ENCODE results near the gene ADGRL3.

The ADGRL3 gene

DNA sequence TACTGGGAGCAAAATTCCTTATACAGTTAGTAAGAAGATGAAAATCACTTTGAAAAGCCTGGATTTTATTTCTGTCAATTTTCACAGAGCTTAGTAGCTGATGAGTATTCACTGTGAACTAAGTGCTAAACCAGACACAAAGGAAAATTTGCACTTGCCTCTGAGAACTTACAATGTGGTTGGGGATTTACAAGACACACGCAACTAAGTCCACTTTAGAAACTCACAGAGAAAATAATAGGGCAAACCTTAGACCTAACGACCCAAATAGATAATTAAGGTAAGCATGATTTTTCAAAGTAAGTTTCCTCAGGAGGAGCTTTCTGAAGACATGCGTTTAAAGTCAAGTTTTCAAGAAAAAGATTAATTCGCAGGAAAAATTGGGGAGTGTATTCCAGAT lies 708.9 kb downstream of the ADGRL3 start:
- TF ChIP-seq, protein P1, sequence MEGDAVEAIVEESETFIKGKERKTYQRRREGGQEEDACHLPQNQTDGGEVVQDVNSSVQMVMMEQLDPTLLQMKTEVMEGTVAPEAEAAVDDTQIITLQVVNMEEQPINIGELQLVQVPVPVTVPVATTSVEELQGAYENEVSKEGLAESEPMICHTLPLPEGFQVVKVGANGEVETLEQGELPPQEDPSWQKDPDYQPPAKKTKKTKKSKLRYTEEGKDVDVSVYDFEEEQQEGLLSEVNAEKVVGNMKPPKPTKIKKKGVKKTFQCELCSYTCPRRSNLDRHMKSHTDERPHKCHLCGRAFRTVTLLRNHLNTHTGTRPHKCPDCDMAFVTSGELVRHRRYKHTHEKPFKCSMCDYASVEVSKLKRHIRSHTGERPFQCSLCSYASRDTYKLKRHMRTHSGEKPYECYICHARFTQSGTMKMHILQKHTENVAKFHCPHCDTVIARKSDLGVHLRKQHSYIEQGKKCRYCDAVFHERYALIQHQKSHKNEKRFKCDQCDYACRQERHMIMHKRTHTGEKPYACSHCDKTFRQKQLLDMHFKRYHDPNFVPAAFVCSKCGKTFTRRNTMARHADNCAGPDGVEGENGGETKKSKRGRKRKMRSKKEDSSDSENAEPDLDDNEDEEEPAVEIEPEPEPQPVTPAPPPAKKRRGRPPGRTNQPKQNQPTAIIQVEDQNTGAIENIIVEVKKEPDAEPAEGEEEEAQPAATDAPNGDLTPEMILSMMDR (IDR thresholded peaks at IDR 0.05; ENCODE audit: borderline replicate concordance, extremely low read depth, low read length, poor library complexity, severe bottlenecking), result no peak
- TF ChIP-seq EZH2 (IDR thresholded peaks at IDR 0.05; ENCODE audit: borderline replicate concordance, low read depth, low read length, severe bottlenecking), result no peak
- no peak overlapping the region for H3K4me2 ChIP-seq (ENCODE audit: insufficient read depth, low read length)
- no peaks in the 10 kb centered on the region for H3K79me2 ChIP-seq (ENCODE audit: insufficient read depth, low read length)
- no peaks in the 10 kb centered on the region for H3K27me3 ChIP-seq (ENCODE audit: insufficient read depth, low read length, poor library complexity)
- H2AFZ ChIP-seq (ENCODE audit: low read depth, low read length), result no peak overlapping the region
- no peaks in the 10 kb centered on the region for H3K9me3 ChIP-seq (ENCODE audit: insufficient read depth, low read length, severe bottlenecking)
- H3K9ac ChIP-seq (ENCODE audit: low read depth, low read length), result no peak overlapping the region
- H3K4me1 ChIP-seq (ENCODE audit: insufficient read depth, low read length), result no peaks in the 10 kb centered on the region
- H4K20me1 ChIP-seq (ENCODE audit: insufficient read depth, low read length), result no peaks in the 10 kb centered on the region
- no peak overlapping the region for H3K27ac ChIP-seq (ENCODE audit: low read length)
- no peak for ATAC-seq (ENCODE audit: insufficient read depth, low read depth)
- H3K36me3 ChIP-seq (ENCODE audit: insufficient read depth, low read length), result no peaks in the 10 kb centered on the region
- H3K4me3 ChIP-seq (ENCODE audit: low read depth in 1 of 2, low read length in 2 of 2), result no peak overlapping the region
- DNase-seq, result no peak

DNA sequence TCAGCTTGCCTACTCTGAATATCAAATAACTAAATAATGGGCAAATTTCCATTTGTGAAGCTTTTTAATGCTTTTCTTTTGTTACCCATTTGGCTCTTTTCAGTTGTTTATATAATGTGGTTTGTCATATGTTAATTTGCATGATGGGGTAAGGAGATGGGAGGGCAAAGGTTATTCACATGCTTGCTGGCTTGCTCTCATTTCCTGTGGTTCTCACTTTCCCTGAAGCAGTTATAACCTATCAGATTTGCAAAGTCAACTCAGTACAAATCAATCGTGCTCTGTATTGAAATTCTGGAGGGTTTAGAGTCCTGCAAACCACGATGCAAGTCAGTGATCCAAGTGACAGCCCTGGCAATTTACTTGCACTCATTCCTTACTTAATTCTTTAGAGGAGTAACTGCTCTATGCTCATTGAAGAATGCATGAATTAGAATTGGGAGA lies 711.2 kb downstream of the ADGRL3 start:
- no peak overlapping the region for H2AFZ ChIP-seq (ENCODE audit: low read depth, low read length)
- no peak overlapping the region for H3K4me2 ChIP-seq (ENCODE audit: insufficient read depth, low read length)
- H3K9me3 ChIP-seq (ENCODE audit: insufficient read depth, low read length, severe bottlenecking), result no peaks in the 10 kb centered on the region
- H3K4me3 ChIP-seq (ENCODE audit: low read depth in 1 of 2, low read length in 2 of 2), result no peak overlapping the region
- H3K9ac ChIP-seq (ENCODE audit: low read depth, low read length), result no peak overlapping the region
- no peak for ATAC-seq (ENCODE audit: insufficient read depth, low read depth)
- no peak overlapping the region for H3K27ac ChIP-seq (ENCODE audit: low read length)
- H3K79me2 ChIP-seq (ENCODE audit: insufficient read depth, low read length), result no peaks in the 10 kb centered on the region
- H3K4me1 ChIP-seq (ENCODE audit: insufficient read depth, low read length), result no peaks in the 10 kb centered on the region
- no peaks in the 10 kb centered on the region for H3K36me3 ChIP-seq (ENCODE audit: insufficient read depth, low read length)
- no peak for TF ChIP-seq EZH2 (IDR thresholded peaks at IDR 0.05; ENCODE audit: borderline replicate concordance, low read depth, low read length, severe bottlenecking)
- TF ChIP-seq, protein P1 (IDR thresholded peaks at IDR 0.05; ENCODE audit: borderline replicate concordance, extremely low read depth, low read length, poor library complexity, severe bottlenecking), result no peak
- DNase-seq, result no peak
- H4K20me1 ChIP-seq (ENCODE audit: insufficient read depth, low read length), result no peaks in the 10 kb centered on the region
- no peaks in the 10 kb centered on the region for H3K27me3 ChIP-seq (ENCODE audit: insufficient read depth, low read length, poor library complexity)

GRCh38 chr4:61913619-61914018 lies 713.5 kb downstream of the ADGRL3 start:
- no peaks in the 10 kb centered on the region for H3K9me3 ChIP-seq (ENCODE audit: insufficient read depth, low read length, severe bottlenecking)
- no peaks in the 10 kb centered on the region for H3K36me3 ChIP-seq (ENCODE audit: insufficient read depth, low read length)
- H3K4me3 ChIP-seq (ENCODE audit: low read depth in 1 of 2, low read length in 2 of 2), result no peak overlapping the region
- no peaks in the 10 kb centered on the region for H3K4me1 ChIP-seq (ENCODE audit: insufficient read depth, low read length)
- no peak overlapping the region for H3K9ac ChIP-seq (ENCODE audit: low read depth, low read length)
- no peak overlapping the region for H3K4me2 ChIP-seq (ENCODE audit: insufficient read depth, low read length)
- H3K27me3 ChIP-seq (ENCODE audit: insufficient read depth, low read length, poor library complexity), result no peaks in the 10 kb centered on the region
- H4K20me1 ChIP-seq (ENCODE audit: insufficient read depth, low read length), result no peaks in the 10 kb centered on the region
- no peak overlapping the region for H2AFZ ChIP-seq (ENCODE audit: low read depth, low read length)
- DNase-seq (no peak), ATAC-seq (ENCODE audit: insufficient read depth, low read depth) (no peak)
- TF ChIP-seq, protein P1 (IDR thresholded peaks at IDR 0.05; ENCODE audit: borderline replicate concordance, extremely low read depth, low read length, poor library complexity, severe bottlenecking), result no peak
- TF ChIP-seq EZH2 (IDR thresholded peaks at IDR 0.05; ENCODE audit: borderline replicate concordance, low read depth, low read length, severe bottlenecking), result no peak
- H3K79me2 ChIP-seq (ENCODE audit: insufficient read depth, low read length), result no peaks in the 10 kb centered on the region
- no peak overlapping the region for H3K27ac ChIP-seq (ENCODE audit: low read length)

- no peak overlapping the region for H3K4me2 ChIP-seq (ENCODE audit: insufficient read depth, low read length)
- DNase-seq, result no peak
- TF ChIP-seq, protein P1 (IDR thresholded peaks at IDR 0.05; ENCODE audit: borderline replicate concordance, extremely low read depth, low read length, poor library complexity, severe bottlenecking), result no peak
- TF ChIP-seq EZH2 (IDR thresholded peaks at IDR 0.05; ENCODE audit: borderline replicate concordance, low read depth, low read length, severe bottlenecking), result no peak
- no peaks in the 10 kb centered on the region for H3K9me3 ChIP-seq (ENCODE audit: insufficient read depth, low read length, severe bottlenecking)
- H3K27ac ChIP-seq (ENCODE audit: low read length), result no peak overlapping the region
- H3K36me3 ChIP-seq (ENCODE audit: insufficient read depth, low read length), result no peaks in the 10 kb centered on the region
- no peaks in the 10 kb centered on the region for H3K79me2 ChIP-seq (ENCODE audit: insufficient read depth, low read length)
- H2AFZ ChIP-seq (ENCODE audit: low read depth, low read length), result no peak overlapping the region
- no peak overlapping the region for H3K9ac ChIP-seq (ENCODE audit: low read depth, low read length)
- H3K4me3 ChIP-seq (ENCODE audit: low read depth in 1 of 2, low read length in 2 of 2), result no peak overlapping the region
- no peaks in the 10 kb centered on the region for H3K27me3 ChIP-seq (ENCODE audit: insufficient read depth, low read length, poor library complexity)
- ATAC-seq (ENCODE audit: insufficient read depth, low read depth), result no peak
- H4K20me1 ChIP-seq (ENCODE audit: insufficient read depth, low read length), result no peaks in the 10 kb centered on the region
- no peaks in the 10 kb centered on the region for H3K4me1 ChIP-seq (ENCODE audit: insufficient read depth, low read length)
These were observed 715.4 kb downstream of the ADGRL3 start for GRCh38 chr4:61915501-61915900.
